SK-N-SH (cell line): ENCODE data around the gene C14orf39. TPM values are rescaled to one million over a fixed set of nuclear protein-coding genes. Genes with fewer than 3 reads are reported as not detected.
A peak's percentile ranks its signal among the peaks of the same experiment; 100 is the strongest.

Experiments used
- CTCF ChIA-PET: fragments of 300-600, 350-600 bp; formaldehyde crosslinking; extraction: SDS; loops from one replicate; lab custom pipeline; 2021; lab: Yijun Ruan, JAX
- POLR2A ChIA-PET: fragments of 350-600 bp; sonication (Branson Sonifier 250); formaldehyde crosslinking; extraction: SDS; loops from one replicate; lab custom pipeline; 2020; ENCODE audit warnings: antibody characterized with exemption, inconsistent platforms; lab: Yijun Ruan, JAX
- DNase-seq: peaks from one replicate; pipeline ENCODE4 v3.0.0; 2012
- H2AFZ ChIP-seq: fragments of 200-600 bp; sonication (generic); 2 replicates; pipeline ENCODE4 v1.8.1; 2016; ENCODE audit warnings: antibody characterized with exemption, mild to moderate bottlenecking, low read depth
- H3F3A ChIP-seq: fragments of 200-600 bp; sonication (generic); replicated peaks from 2 replicates; pipeline ENCODE3; 2016; ENCODE audit warnings: antibody characterized with exemption, mild to moderate bottlenecking; ENCODE audit not compliant: insufficient read depth
- H3K27ac ChIP-seq, 2 experiments: fragments of 200-500 bp in 1 of 2; fragments of 200-600 bp in 1 of 2; sonication (Bioruptor generic) in 1 of 2; sonication (generic), shearing (Covaris generic) in 1 of 2; 2 replicates each; pipeline versions ENCODE4 v1.5.1 to v1.6.1; 2014 to 2016; ENCODE audit warnings: low read depth in 2 of 2, inconsistent platforms in 1 of 2, low read length in 1 of 2, mild to moderate bottlenecking in 1 of 2, mixed read lengths in 1 of 2
- H3K27me3 ChIP-seq: fragments of 200-600 bp; sonication (generic), shearing (Covaris generic); 2 replicates; pipeline ENCODE4 v1.6.1; 2016; ENCODE audit warnings: mixed run types; ENCODE audit not compliant: insufficient read depth
- H3K36me3 ChIP-seq, 2 experiments: fragments of 200-500 bp in 1 of 2; fragments of 200-600 bp in 1 of 2; sonication (Bioruptor generic) in 1 of 2; sonication (generic) in 1 of 2; replicated peaks in 1 of 2; 2 replicates each; pipeline versions ENCODE3 to v1.5.1; 2014 to 2016; ENCODE audit warnings: low read length in 1 of 2, mild to moderate bottlenecking in 1 of 2; ENCODE audit not compliant: insufficient read depth in 2 of 2, control insufficient read depth in 1 of 2
- H3K4me1 ChIP-seq, 2 experiments: fragments of 200-500 bp in 1 of 2; fragments of 200-600 bp in 1 of 2; sonication (Bioruptor generic) in 1 of 2; sonication (generic), shearing (Covaris generic) in 1 of 2; 2 replicates each; pipeline versions ENCODE4 v1.5.1 to v1.6.1; 2014 to 2016; ENCODE audit warnings: low read depth in 1 of 2, low read length in 1 of 2, mixed run types in 1 of 2; ENCODE audit not compliant: insufficient read depth in 2 of 2, control insufficient read depth in 1 of 2
- H3K4me2 ChIP-seq: fragments of 200-600 bp; sonication (generic), shearing (Covaris generic); 2 replicates; pipeline ENCODE4 v1.6.1; 2017; ENCODE audit warnings: mixed run types
- H3K4me3 ChIP-seq, 2 experiments: fragments of 200-500 bp in 1 of 2; fragments of 200-600 bp in 1 of 2; sonication (Bioruptor generic) in 1 of 2; sonication (generic), shearing (Covaris generic) in 1 of 2; 2 replicates each; pipeline versions ENCODE4 v1.5.1 to v1.8.1; 2014 to 2016; ENCODE audit warnings: low read depth in 2 of 2, inconsistent platforms in 1 of 2, low read length in 1 of 2, mild to moderate bottlenecking in 1 of 2, mixed read lengths in 1 of 2, moderate library complexity in 1 of 2
- H3K79me2 ChIP-seq: fragments of 200-600 bp; sonication (generic); 2 replicates; pipeline ENCODE4 v1.8.1; 2017; ENCODE audit warnings: mild to moderate bottlenecking; ENCODE audit not compliant: insufficient read depth
- H3K9ac ChIP-seq: fragments of 200-600 bp; sonication (generic); 2 replicates; pipeline ENCODE4 v1.6.1; 2017; ENCODE audit warnings: mixed run types
- H3K9me2 ChIP-seq: fragments of 200-600 bp; sonication (generic); 2 replicates; pipeline ENCODE4 v1.6.1; 2017; ENCODE audit warnings: mixed run types
- H3K9me3 ChIP-seq: fragments of 200-600 bp; sonication (generic); 2 replicates; pipeline ENCODE4 v1.6.1; 2017; ENCODE audit warnings: mixed run types, mild to moderate bottlenecking, moderate library complexity
- H4K20me1 ChIP-seq: fragments of 200-600 bp; sonication (generic); 2 replicates; pipeline ENCODE4 v1.6.1; 2017; ENCODE audit warnings: mild to moderate bottlenecking, mixed run types; ENCODE audit not compliant: insufficient read depth
- EZH2phosphoT487 ChIP-seq: fragments of 200-600 bp; sonication (generic); IDR thresholded peaks from 2 replicates; pipeline ENCODE4 v1.6.1; 2017; ENCODE audit warnings: low read depth, mixed run types, mild to moderate bottlenecking, antibody characterized with exemption, moderate library complexity, borderline replicate concordance
- FOXJ3 ChIP-seq: sonication (generic); formaldehyde crosslinking; IDR thresholded peaks from 2 replicates; pipeline ENCODE4 v1.5.1; 2020; ENCODE audit warnings: mild to moderate bottlenecking, missing genetic modification reagents
- GABPA ChIP-seq: IDR thresholded peaks from 2 replicates; pipeline ENCODE4 v1.4.0; 2012; ENCODE audit warnings: low read depth, mild to moderate bottlenecking
- GATA2 ChIP-seq: sonication (generic); formaldehyde crosslinking; IDR thresholded peaks from 2 replicates; pipeline ENCODE4 v1.5.0; 2020; ENCODE audit warnings: mild to moderate bottlenecking, missing genetic modification reagents
- JUND ChIP-seq: IDR thresholded peaks from 2 replicates; pipeline ENCODE4 v1.4.0; 2012
- MEF2A ChIP-seq: IDR thresholded peaks from 2 replicates; pipeline ENCODE4 v1.4.0; 2012; ENCODE audit warnings: low read depth, borderline replicate concordance
- NFIC ChIP-seq: IDR thresholded peaks from 2 replicates; pipeline ENCODE4 v1.4.0; 2012; ENCODE audit warnings: borderline replicate concordance
- POLR2AphosphoS5 ChIP-seq: IDR thresholded peaks from 2 replicates; pipeline ENCODE4 v1.6.1; 2012; ENCODE audit warnings: low read depth, low read length
- RAD21 ChIP-seq: IDR thresholded peaks from 2 replicates; pipeline ENCODE4 v1.6.1; 2012; ENCODE audit warnings: mild to moderate bottlenecking, low read length
- SIN3A ChIP-seq: IDR thresholded peaks from 2 replicates; pipeline ENCODE4 v1.6.1; 2012; ENCODE audit warnings: low read depth, mild to moderate bottlenecking, low read length, moderate library complexity, borderline replicate concordance
- YY1 ChIP-seq: IDR thresholded peaks from 2 replicates; pipeline ENCODE4 v1.4.0; 2012; ENCODE audit warnings: low read depth, mild to moderate bottlenecking
- whole genome bisulfite sequencing: methylation state at CpG from one replicate; pipeline ENCODE4 v1.1.6; 2017; ENCODE audit warnings: low lambda C conversion rate; 5-methylcytosine and 5-hydroxymethylcytosine counted together
- polyA plus RNA-seq, 3 experiments: library from polyadenylated mRNA; depleted of rRNA; stranded (reverse); fragments of >200 nt; gene quantifications; 2 replicates each; pipeline ENCODE4 v1.2.3, GENCODE V29; 2012
- TF ChIP-seq, protein P1 (sequence below): fragments of 200-600 bp; sonication (generic); IDR thresholded peaks from 2 replicates; pipeline ENCODE4 v1.6.1; 2017; ENCODE audit warnings: antibody characterized with exemption, mild to moderate bottlenecking, moderate library complexity
- TF ChIP-seq, protein P2 (sequence below): IDR thresholded peaks from 2 replicates; pipeline ENCODE4; 2012
- TF ChIP-seq, protein P3 (sequence below): fragments of 150-350 bp; IDR thresholded peaks from 2 replicates; pipeline ENCODE4 v1.6.1; 2016; ENCODE audit warnings: mild to moderate bottlenecking, low read depth, low read length
- TF ChIP-seq, protein P4 (sequence below): fragments of 150-350 bp; IDR thresholded peaks from 2 replicates; pipeline ENCODE4 v1.6.1; 2017; ENCODE audit warnings: antibody characterized with exemption, low read length, low read depth, borderline replicate concordance

C14orf39 gene
- polyA plus RNA-seq, 1 of the 3 experiments (the other 2 are of a cell fraction) = 0.13 TPM

DNA sequence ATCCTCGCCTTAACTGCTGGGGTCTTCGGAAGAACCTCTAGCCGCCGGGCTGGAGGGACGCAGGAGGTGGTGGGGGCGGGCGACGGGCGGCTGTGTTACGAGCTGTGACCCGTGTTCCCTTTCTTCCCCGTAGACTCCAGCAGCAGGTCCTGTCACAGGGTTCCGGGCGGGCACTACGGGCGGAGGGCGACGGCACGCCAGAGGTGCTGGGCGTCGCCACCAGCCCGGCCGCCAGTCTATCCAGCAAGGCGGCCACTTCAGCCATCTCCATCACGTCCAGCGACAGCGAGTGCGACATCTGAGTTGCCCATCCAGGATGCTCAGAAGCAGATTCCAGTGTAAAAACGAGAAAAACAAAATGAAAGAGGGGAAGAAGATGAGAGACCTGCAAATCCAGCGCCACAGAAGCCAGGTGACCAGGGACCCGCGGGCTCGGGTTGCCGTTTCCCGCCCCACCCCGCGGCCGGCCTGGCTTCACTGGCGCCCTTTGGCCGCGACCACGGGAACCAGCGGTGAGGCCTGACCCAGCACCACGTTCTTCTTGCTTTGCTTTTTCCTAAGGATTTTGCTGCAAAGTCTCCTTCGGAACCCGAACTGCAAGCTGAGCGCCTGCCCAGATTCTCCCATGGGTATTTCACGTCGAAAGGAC is 25.2 kb upstream of the C14orf39 start:
- CTCF ChIA-PET = interaction anchor here (1.3 kb wide), 1 partner anchor 161 kb away, joined by 4 read pairs; no protein-coding TSS in a partner anchor
- peaks cover 86% of the 10 kb centered on the region for H3K27me3 ChIP-seq

More for the DNA sequence above, 25.2 kb upstream of the C14orf39 start:
- Histone ChIP-seq H3K9me3 (no peaks in the 10 kb centered on the region), H3K9ac (no peak overlapping the region), H3K36me3 (no peaks in the 10 kb centered on the region), H3K4me1 (peaks cover 3 to 22% of the 10 kb centered on the region in 2 experiments; a peak in 1 of 4 replicates), H4K20me1 (no peaks in the 10 kb centered on the region), H3K4me2 (peak overlapping the region; percentile 28; the same call in 1 of the 2 replicates), H2AFZ (no peak overlapping the region), H3K79me2 (no peaks in the 10 kb centered on the region), H3K9me2 (no peaks in the 10 kb centered on the region), H3F3A (no peaks in the 10 kb centered on the region), H3K27ac (no peak overlapping the region), H3K4me3 (no peak overlapping the region; a peak in 1 of 4 replicates)
- 35% methylated on average over 35 of the region's 49 CpGs for WGBS
- TF ChIP-seq RAD21 (no peak), NFIC (no peak), MEF2A (no peak), EZH2phosphoT487 (no peak), GATA2 (no peak), YY1 (no peak), JUND (no peak), SIN3A (no peak), FOXJ3 (CRISPR knock-in tag) (no peak), GABPA (no peak), POLR2AphosphoS5 (no peak)
- TF ChIP-seq, protein P1, sequence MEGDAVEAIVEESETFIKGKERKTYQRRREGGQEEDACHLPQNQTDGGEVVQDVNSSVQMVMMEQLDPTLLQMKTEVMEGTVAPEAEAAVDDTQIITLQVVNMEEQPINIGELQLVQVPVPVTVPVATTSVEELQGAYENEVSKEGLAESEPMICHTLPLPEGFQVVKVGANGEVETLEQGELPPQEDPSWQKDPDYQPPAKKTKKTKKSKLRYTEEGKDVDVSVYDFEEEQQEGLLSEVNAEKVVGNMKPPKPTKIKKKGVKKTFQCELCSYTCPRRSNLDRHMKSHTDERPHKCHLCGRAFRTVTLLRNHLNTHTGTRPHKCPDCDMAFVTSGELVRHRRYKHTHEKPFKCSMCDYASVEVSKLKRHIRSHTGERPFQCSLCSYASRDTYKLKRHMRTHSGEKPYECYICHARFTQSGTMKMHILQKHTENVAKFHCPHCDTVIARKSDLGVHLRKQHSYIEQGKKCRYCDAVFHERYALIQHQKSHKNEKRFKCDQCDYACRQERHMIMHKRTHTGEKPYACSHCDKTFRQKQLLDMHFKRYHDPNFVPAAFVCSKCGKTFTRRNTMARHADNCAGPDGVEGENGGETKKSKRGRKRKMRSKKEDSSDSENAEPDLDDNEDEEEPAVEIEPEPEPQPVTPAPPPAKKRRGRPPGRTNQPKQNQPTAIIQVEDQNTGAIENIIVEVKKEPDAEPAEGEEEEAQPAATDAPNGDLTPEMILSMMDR = no peak
- TF ChIP-seq, protein P2, sequence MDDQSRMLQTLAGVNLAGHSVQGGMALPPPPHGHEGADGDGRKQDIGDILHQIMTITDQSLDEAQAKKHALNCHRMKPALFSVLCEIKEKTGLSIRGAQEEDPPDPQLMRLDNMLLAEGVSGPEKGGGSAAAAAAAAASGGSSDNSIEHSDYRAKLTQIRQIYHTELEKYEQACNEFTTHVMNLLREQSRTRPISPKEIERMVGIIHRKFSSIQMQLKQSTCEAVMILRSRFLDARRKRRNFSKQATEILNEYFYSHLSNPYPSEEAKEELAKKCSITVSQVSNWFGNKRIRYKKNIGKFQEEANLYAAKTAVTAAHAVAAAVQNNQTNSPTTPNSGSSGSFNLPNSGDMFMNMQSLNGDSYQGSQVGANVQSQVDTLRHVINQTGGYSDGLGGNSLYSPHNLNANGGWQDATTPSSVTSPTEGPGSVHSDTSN = no peak
- TF ChIP-seq, protein P3, sequence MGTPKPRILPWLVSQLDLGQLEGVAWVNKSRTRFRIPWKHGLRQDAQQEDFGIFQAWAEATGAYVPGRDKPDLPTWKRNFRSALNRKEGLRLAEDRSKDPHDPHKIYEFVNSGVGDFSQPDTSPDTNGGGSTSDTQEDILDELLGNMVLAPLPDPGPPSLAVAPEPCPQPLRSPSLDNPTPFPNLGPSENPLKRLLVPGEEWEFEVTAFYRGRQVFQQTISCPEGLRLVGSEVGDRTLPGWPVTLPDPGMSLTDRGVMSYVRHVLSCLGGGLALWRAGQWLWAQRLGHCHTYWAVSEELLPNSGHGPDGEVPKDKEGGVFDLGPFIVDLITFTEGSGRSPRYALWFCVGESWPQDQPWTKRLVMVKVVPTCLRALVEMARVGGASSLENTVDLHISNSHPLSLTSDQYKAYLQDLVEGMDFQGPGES = no peak
- TF ChIP-seq, protein P4, sequence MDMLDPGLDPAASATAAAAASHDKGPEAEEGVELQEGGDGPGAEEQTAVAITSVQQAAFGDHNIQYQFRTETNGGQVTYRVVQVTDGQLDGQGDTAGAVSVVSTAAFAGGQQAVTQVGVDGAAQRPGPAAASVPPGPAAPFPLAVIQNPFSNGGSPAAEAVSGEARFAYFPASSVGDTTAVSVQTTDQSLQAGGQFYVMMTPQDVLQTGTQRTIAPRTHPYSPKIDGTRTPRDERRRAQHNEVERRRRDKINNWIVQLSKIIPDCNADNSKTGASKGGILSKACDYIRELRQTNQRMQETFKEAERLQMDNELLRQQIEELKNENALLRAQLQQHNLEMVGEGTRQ = no peak
- POLR2A ChIA-PET = no interaction called here
- DNase-seq = peak; percentile 52
